ENCODE measurements around the gene GCN1. TPM values are rescaled to one million over a fixed set of nuclear protein-coding genes. Genes with fewer than 3 reads are reported as not detected.

GCN1 gene
- total RNA-seq, 3 donors from 2014 or later, result 74.6 to 108 (median 76.7) TPM

DNA sequence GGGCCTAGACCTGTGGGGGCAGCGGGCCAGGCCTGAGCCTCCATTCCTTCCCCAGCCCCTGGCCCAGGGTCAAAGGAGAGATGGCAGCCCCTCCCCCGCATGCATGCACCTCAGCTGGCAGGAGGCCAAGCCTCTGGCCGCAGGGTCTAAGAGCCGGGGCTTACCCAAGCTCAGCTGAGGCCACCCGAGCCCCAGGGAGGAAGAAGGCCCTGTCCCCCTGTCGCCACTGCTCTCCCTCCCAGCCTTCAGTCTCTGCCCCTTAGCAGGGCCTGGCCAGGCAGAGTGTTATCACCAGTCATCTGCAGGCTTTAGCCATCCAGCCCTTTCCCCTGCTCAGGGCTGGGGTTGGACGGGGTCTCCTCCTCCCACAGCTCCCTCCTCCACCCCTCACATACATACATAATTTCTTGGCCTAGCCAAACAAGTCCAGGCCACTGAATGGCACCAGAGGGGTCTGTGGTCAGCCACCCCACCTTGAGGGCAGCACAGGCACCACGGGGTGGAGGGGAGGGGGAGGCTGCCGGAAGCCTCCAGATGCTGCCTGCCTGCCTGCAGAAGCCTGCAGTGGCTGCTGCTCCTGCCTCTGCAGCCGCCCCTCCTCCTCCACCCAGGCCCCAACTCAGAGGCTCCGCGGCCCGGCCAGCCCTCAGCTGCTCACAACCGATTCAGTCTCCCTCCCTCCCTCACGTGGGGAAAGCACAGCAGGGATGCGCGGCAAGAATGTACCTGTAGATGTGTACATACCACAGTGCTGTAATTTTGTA lies 100.7 kb downstream of the GCN1 start:
- H3K36me3 ChIP-seq (ENCODE audit: low read depth), result peaks cover 3% of the 10 kb centered on the region

GRCh38 chr12:120093336-120093591 lies 101.3 kb downstream of the GCN1 start:
- no peak for ATAC-seq
- TF ChIP-seq, protein P1, sequence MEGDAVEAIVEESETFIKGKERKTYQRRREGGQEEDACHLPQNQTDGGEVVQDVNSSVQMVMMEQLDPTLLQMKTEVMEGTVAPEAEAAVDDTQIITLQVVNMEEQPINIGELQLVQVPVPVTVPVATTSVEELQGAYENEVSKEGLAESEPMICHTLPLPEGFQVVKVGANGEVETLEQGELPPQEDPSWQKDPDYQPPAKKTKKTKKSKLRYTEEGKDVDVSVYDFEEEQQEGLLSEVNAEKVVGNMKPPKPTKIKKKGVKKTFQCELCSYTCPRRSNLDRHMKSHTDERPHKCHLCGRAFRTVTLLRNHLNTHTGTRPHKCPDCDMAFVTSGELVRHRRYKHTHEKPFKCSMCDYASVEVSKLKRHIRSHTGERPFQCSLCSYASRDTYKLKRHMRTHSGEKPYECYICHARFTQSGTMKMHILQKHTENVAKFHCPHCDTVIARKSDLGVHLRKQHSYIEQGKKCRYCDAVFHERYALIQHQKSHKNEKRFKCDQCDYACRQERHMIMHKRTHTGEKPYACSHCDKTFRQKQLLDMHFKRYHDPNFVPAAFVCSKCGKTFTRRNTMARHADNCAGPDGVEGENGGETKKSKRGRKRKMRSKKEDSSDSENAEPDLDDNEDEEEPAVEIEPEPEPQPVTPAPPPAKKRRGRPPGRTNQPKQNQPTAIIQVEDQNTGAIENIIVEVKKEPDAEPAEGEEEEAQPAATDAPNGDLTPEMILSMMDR (IDR thresholded peaks at IDR 0.05), result no peak
- Histone ChIP-seq H3K4me3 (no peak overlapping the region), H3K36me3 (ENCODE audit: low read depth) (no peaks in the 10 kb centered on the region), H3K4me1 (ENCODE audit: low read depth) (no peaks in the 10 kb centered on the region), H3K9me3 (no peaks in the 10 kb centered on the region)
- peak in 2 of 3 donors; percentile 22 to 48 for DNase-seq
- intact Hi-C loops (cut with DNase I, micrococcal nuclease), result no loop called here

More for the DNA sequence above, 100.7 kb downstream of the GCN1 start:
- DNase-seq (peak in 1 of 3 donors; percentile 28), ATAC-seq (no peak)
- Histone ChIP-seq H3K4me3 (no peak overlapping the region), H3K9me3 (no peaks in the 10 kb centered on the region), H3K4me1 (ENCODE audit: low read depth) (no peaks in the 10 kb centered on the region)
- intact Hi-C loops (cut with DNase I, micrococcal nuclease), result no loop called here
- TF ChIP-seq, protein P1 (IDR thresholded peaks at IDR 0.05), result no peak

GRCh38 chr12:120092551-120093335 lies 101.8 kb downstream of the GCN1 start:
- DNase-seq (peak in 2 of 3 donors; percentile 18 to 43), ATAC-seq (peak; percentile 3)
- no peaks in the 10 kb centered on the region for H3K9me3 ChIP-seq
- no peak overlapping the region for H3K4me3 ChIP-seq
- no peaks in the 10 kb centered on the region for H3K36me3 ChIP-seq (ENCODE audit: low read depth)
- H3K4me1 ChIP-seq (ENCODE audit: low read depth), result no peaks in the 10 kb centered on the region
- intact Hi-C loops (cut with DNase I, micrococcal nuclease), result no loop called here
- TF ChIP-seq, protein P1 (IDR thresholded peaks at IDR 0.05), result no peak

DNA sequence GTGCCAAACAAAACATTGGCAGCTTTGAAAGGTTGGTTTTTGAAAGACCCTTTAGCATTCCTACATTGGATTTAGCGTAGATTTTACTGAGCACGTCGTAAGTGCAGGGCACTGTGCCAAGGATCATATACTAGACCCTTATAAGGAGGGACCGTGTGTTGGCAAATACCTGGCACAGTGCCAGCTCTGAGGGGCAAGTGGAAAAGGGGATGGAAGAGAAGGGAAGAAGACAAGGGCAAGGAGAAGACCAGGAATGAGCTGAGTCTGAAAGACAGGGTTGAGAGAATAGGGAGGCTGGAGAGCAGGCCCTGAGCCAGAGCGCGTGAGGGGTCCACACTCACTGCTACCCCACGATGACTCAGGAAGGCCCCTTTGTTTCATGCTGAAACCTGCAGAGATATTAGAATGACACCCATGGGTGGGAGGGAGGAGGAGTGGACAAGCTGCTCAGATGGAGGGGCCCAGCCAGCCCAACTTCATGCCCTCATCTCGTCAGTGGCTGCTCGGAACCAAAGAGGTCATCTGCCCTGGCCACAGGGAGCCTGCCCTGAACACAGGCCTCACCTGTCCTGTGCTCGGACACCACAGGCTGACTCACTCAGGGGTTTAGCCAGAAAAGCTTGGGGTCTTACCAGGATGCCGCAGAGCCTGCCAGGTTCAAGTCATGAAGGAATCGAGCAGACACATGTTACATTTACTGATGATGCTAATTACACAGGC lies 103.0 kb downstream of the GCN1 start:
- DNase-seq (peak in 1 of 3 donors; percentile 27), ATAC-seq (no peak)
- TF ChIP-seq, protein P1 (IDR thresholded peaks at IDR 0.05), result no peak
- no peaks in the 10 kb centered on the region for H3K36me3 ChIP-seq (ENCODE audit: low read depth)
- no peak overlapping the region for H3K4me3 ChIP-seq
- intact Hi-C loops (cut with DNase I, micrococcal nuclease), result no loop called here
- H3K4me1 ChIP-seq (ENCODE audit: low read depth), result peaks cover 7% of the 10 kb centered on the region
- H3K9me3 ChIP-seq, result no peaks in the 10 kb centered on the region

DNA sequence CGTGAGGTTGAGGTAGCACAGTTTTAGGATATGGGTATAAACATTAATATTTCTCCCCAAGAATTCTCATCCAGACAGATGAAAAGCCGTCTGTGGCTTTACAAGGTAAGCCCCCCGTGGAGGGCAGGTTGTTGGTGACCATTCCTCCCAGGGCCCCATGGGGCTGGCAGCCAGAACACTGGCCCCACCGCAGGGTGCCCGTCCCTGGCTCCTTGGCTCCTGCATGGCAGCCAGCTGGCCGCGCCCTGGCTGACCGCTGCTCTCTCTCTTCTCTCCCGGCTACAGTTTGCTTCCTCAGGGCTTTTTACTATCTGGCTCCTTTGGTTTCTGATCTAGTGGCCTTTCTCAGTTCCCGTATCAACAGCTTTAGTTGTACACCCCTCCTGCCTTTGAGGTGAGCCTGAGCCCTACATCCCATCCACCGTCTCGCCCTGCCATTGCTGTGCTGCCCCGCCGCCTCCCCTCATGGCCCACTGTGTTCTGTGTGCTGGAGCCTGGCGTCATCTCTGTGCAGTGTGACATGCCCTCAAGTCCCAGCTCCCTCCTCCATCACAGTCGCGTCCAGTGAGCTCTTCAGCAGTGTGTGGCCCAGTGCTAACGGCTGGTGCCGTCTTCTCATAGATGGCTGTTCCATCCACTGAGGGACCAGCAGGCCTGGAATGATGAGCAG lies 103.8 kb downstream of the GCN1 start:
- ATAC-seq, result no peak
- DNase-seq, result peak in 1 of 3 donors; percentile 39
- no peaks in the 10 kb centered on the region for H3K9me3 ChIP-seq
- intact Hi-C loops (cut with DNase I, micrococcal nuclease), result no loop called here
- peaks cover 7% of the 10 kb centered on the region for H3K4me1 ChIP-seq (ENCODE audit: low read depth)
- H3K36me3 ChIP-seq (ENCODE audit: low read depth), result no peaks in the 10 kb centered on the region
- TF ChIP-seq, protein P1 (IDR thresholded peaks at IDR 0.05), result no peak
- no peak overlapping the region for H3K4me3 ChIP-seq
